Ovary (tissue), 3 donors: ENCODE data around the gene ANTXR1.

Experiments used
- EP300 ChIP-seq: sonication (generic); formaldehyde crosslinking; IDR thresholded peaks from one replicate; pipeline ENCODE4 v1.6.1; 2017; ENCODE audit warnings: antibody characterized with exemption
- POLR2A ChIP-seq: fragments of 450-650 bp; IDR thresholded peaks from one replicate; pipeline ENCODE4 v1.6.1; 2017; ENCODE audit warnings: antibody characterized with exemption, mild to moderate bottlenecking, moderate library complexity
- TF ChIP-seq, protein P1 (sequence below), 3 donors: fragments of 450-650 bp in 2 of 3; fragments of 200-600 bp in 1 of 3; IDR thresholded peaks; one replicate each; pipeline versions ENCODE4 v1.5.1 to v1.8.0; 2016 to 2022; ENCODE audit warnings: antibody characterized with exemption in 3 of 3, mild to moderate bottlenecking in 1 of 3
- donor health status: DM: no; HTN: no; CAD: no.

DNA sequence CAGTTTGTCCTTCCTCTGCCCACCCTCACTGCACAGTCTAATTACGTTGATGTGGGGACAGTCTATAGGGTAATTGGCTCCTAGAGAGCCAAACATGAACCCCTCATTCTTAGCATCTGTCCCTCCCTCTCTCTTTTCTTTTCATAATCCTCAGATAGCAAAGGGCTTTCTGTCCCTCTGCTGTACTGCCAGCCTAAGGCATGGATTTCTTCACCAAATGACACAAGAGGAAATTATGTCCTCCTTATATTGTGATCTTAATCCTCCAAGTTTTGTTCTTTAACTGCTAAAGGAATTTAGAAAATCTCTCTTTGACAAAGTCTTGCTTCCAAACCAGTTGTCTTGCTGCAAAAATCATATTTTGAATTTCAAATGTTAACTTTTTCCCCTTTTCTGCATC, 18.5 kb downstream of the ANTXR1 start:
- TF ChIP-seq, protein P1, sequence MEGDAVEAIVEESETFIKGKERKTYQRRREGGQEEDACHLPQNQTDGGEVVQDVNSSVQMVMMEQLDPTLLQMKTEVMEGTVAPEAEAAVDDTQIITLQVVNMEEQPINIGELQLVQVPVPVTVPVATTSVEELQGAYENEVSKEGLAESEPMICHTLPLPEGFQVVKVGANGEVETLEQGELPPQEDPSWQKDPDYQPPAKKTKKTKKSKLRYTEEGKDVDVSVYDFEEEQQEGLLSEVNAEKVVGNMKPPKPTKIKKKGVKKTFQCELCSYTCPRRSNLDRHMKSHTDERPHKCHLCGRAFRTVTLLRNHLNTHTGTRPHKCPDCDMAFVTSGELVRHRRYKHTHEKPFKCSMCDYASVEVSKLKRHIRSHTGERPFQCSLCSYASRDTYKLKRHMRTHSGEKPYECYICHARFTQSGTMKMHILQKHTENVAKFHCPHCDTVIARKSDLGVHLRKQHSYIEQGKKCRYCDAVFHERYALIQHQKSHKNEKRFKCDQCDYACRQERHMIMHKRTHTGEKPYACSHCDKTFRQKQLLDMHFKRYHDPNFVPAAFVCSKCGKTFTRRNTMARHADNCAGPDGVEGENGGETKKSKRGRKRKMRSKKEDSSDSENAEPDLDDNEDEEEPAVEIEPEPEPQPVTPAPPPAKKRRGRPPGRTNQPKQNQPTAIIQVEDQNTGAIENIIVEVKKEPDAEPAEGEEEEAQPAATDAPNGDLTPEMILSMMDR (IDR thresholded peaks at IDR 0.05): no peak
- TF ChIP-seq EP300 (no peak), POLR2A (no peak)
